Ovary (tissue), 3 donors: Measurements from ENCODE around the gene CST2.

Source experiments
- CTCF ChIP-seq, 3 donors: fragments of 450-650 bp in 2 of 3; fragments of 200-600 bp in 1 of 3; IDR thresholded peaks; one replicate each; pipeline versions ENCODE4 v1.5.1 to v1.8.0; 2016 to 2022; ENCODE audit warnings: antibody characterized with exemption in 3 of 3, mild to moderate bottlenecking in 1 of 3
- EP300 ChIP-seq: sonication (generic); formaldehyde crosslinking; IDR thresholded peaks from one replicate; pipeline ENCODE4 v1.6.1; 2017; ENCODE audit warnings: antibody characterized with exemption
- POLR2A ChIP-seq: fragments of 450-650 bp; IDR thresholded peaks from one replicate; pipeline ENCODE4 v1.6.1; 2017; ENCODE audit warnings: antibody characterized with exemption, mild to moderate bottlenecking, moderate library complexity
- donor health status: DM: no; HTN: no; CAD: no.

GRCh38 chr20:23856736-23857135 lies 30.2 kb upstream of the CST2 start:
- no peak for TF ChIP-seq CTCF (IDR thresholded peaks at IDR 0.05)
- TF ChIP-seq POLR2A = no peak
- TF ChIP-seq EP300 = no peak
